Ecto neural progenitor cell (in vitro differentiated cells): ENCODE results near the gene SMARCD3.

Experiments
- DNase-seq: peaks from one replicate; pipeline ENCODE4 v3.0.0-alpha.2; 2018; ENCODE audit warnings: low spot score

The SMARCD3 gene

GRCh38 chr7:151236406-151236805 lies 12.1 kb downstream of the SMARCD3 start:
- no peak for DNase-seq

GRCh38 chr7:151235091-151235787 lies 13.3 kb downstream of the SMARCD3 start:
- DNase-seq, result no peak

- DNase-seq, result no peak
Measured at GRCh38 chr7:151233804-151234203, 14.7 kb downstream of the SMARCD3 start.

GRCh38 chr7:151232917-151233701 lies 15.4 kb downstream of the SMARCD3 start:
- DNase-seq, result no peak

GRCh38 chr7:151232091-151232916 lies 16.2 kb downstream of the SMARCD3 start, which contains the start of gene CHPF2:
TSS of gene CHPF2 (plus strand) at chr7:151232483. CDS start at chr7:151234012, 1,529 bp downstream.
- DNase-seq, result peak; percentile 92

GRCh38 chr7:151231080-151231479 lies 17.4 kb downstream of the SMARCD3 start:
- DNase-seq, result no peak

GRCh38 chr7:151229249-151229648 lies 19.2 kb downstream of the SMARCD3 start:
- DNase-seq, result no peak

GRCh38 chr7:151228024-151228866 lies 20.2 kb downstream of the SMARCD3 start:
- no peak for DNase-seq

- DNase-seq, result peak; percentile 100
Measured at GRCh38 chr7:151226875-151227782, 21.4 kb downstream of the SMARCD3 start, which contains the start of gene ABCF2. TSS of gene ABCF2 (minus strand) at chr7:151227205. CDS start at chr7:151226458, 747 bp downstream.

GRCh38 chr7:151226560-151226874 lies 22.0 kb downstream of the SMARCD3 start:
- no peak for DNase-seq

GRCh38 chr7:151225948-151226510 lies 22.5 kb downstream of the SMARCD3 start:
- no peak for DNase-seq

- DNase-seq, result no peak
Measured at GRCh38 chr7:151223728-151224127, 24.8 kb downstream of the SMARCD3 start.

GRCh38 chr7:151218170-151218569 lies 30.3 kb downstream of the SMARCD3 start:
- no peak for DNase-seq

- DNase-seq, result no peak
Measured at GRCh38 chr7:151215396-151215795, 33.1 kb downstream of the SMARCD3 start.

- DNase-seq, result no peak
Measured at GRCh38 chr7:151213826-151214225, 34.7 kb downstream of the SMARCD3 start.

- DNase-seq, result no peak
Measured at GRCh38 chr7:151212626-151213025, 35.9 kb downstream of the SMARCD3 start.

GRCh38 chr7:151211155-151211772 lies 37.2 kb downstream of the SMARCD3 start:
- no peak for DNase-seq

GRCh38 chr7:151210087-151210854 lies 38.2 kb downstream of the SMARCD3 start, which contains the start of gene H2BK1:
TSS of gene H2BK1 (minus strand) at chr7:151210488. CDS start at chr7:151210318, 170 bp downstream.
- DNase-seq, result no peak

- DNase-seq, result no peak
Measured at GRCh38 chr7:151209588-151209987, 38.9 kb downstream of the SMARCD3 start.
